Measurements from ENCODE around the gene FAM50A.

FAM50A gene

GRCh38 chrX:154396973-154397887 is 46.7 kb upstream of the FAM50A start (continued):
- TF ChIP-seq ZFHX2 (tag by site-specific recombination; conservative IDR thresholded peaks at IDR 0.05) (peak; percentile 87), ZNF548 (tag by site-specific recombination; IDR thresholded peaks at IDR 0.05) (no peak), ZNF366 (tag by site-specific recombination; conservative IDR thresholded peaks at IDR 0.05) (no peak), ZNF140 (tag by site-specific recombination; IDR thresholded peaks at IDR 0.05) (no peak), MZF1 (tag by site-specific recombination; IDR thresholded peaks at IDR 0.05; ENCODE audit: borderline replicate concordance) (0 out of 2 replicates have a peak, but pooled peaks have one; percentile 16), ZBTB17 (tag by site-specific recombination; IDR thresholded peaks at IDR 0.05) (no peak), ZNF48 (tag by site-specific recombination; IDR thresholded peaks at IDR 0.05) (no peak), PRDM2 (tag by site-specific recombination; IDR thresholded peaks at IDR 0.05; ENCODE audit: borderline replicate concordance) (no peak), WT1 (tag by site-specific recombination; IDR thresholded peaks at IDR 0.05) (no peak), EGR2 (tag by site-specific recombination; IDR thresholded peaks at IDR 0.05; ENCODE audit: low read depth) (peak; percentile 61), ZNF449 (tag by site-specific recombination; IDR thresholded peaks at IDR 0.05) (no peak), KLF7 (tag by site-specific recombination; IDR thresholded peaks at IDR 0.05; ENCODE audit: borderline replicate concordance) (0 out of 2 replicates have a peak, but pooled peaks have one; percentile 15), ZNF561 (tag by site-specific recombination; IDR thresholded peaks at IDR 0.05; ENCODE audit: borderline replicate concordance) (no peak), ZSCAN30 (tag by site-specific recombination; IDR thresholded peaks at IDR 0.05) (no peak), ZBTB20 (tag by site-specific recombination; IDR thresholded peaks at IDR 0.05) (no peak), ZNF157 (tag by site-specific recombination; IDR thresholded peaks at IDR 0.05) (no peak), ZNF354C (tag by site-specific recombination; IDR thresholded peaks at IDR 0.05; ENCODE audit: borderline replicate concordance, low read depth) (no peak), ZNF155 (tag by site-specific recombination; IDR thresholded peaks at IDR 0.05) (no peak), ZNF792 (tag by site-specific recombination; IDR thresholded peaks at IDR 0.05) (no peak), ZNF398 (tag by site-specific recombination; IDR thresholded peaks at IDR 0.05) (peak; percentile 13; the same call in 1 of the 2 replicates), PRDM1 (tag by site-specific recombination; IDR thresholded peaks at IDR 0.05) (no peak), ZBTB21 (tag by site-specific recombination; IDR thresholded peaks at IDR 0.05) (no peak), ZNF544 (tag by site-specific recombination; IDR thresholded peaks at IDR 0.05) (no peak), ZNF626 (tag by site-specific recombination; IDR thresholded peaks at IDR 0.05) (no peak), ZNF677 (tag by site-specific recombination; IDR thresholded peaks at IDR 0.05) (no peak)
- TF ChIP-seq, protein P1, sequence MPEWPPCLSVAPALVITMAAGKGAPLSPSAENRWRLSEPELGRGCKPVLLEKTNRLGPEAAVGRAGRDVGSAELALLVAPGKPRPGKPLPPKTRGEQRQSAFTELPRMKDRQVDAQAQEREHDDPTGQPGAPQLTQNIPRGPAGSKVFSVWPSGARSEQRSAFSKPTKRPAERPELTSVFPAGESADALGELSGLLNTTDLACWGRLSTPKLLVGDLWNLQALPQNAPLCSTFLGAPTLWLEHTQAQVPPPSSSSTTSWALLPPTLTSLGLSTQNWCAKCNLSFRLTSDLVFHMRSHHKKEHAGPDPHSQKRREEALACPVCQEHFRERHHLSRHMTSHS (tag by site-specific recombination; IDR thresholded peaks at IDR 0.05), result no peak
- TF ChIP-seq, protein P2, sequence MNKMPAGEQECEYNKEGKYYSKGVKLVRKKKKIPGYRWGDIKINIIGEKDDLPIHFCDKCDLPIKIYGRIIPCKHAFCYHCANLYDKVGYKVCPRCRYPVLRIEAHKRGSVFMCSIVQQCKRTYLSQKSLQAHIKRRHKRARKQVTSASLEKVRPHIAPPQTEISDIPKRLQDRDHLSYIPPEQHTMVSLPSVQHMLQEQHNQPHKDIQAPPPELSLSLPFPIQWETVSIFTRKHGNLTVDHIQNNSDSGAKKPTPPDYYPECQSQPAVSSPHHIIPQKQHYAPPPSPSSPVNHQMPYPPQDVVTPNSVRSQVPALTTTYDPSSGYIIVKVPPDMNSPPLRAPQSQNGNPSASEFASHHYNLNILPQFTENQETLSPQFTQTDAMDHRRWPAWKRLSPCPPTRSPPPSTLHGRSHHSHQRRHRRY (tag by site-specific recombination; IDR thresholded peaks at IDR 0.05), result no peak
- TF ChIP-seq, protein P3, sequence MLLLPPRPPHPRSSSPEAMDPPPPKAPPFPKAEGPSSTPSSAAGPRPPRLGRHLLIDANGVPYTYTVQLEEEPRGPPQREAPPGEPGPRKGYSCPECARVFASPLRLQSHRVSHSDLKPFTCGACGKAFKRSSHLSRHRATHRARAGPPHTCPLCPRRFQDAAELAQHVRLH (tag by site-specific recombination; IDR thresholded peaks at IDR 0.05), result no peak
